NCI-H2081 treated with DMSO at 0.1 percent for 48 hours (cell line): ENCODE measurements around the gene SLF2.

Experiments used
- DNase-seq: peaks from one replicate; lab custom pipeline; 2025; lab: John Stamatoyannopoulos, UW

Gene SLF2

DNA sequence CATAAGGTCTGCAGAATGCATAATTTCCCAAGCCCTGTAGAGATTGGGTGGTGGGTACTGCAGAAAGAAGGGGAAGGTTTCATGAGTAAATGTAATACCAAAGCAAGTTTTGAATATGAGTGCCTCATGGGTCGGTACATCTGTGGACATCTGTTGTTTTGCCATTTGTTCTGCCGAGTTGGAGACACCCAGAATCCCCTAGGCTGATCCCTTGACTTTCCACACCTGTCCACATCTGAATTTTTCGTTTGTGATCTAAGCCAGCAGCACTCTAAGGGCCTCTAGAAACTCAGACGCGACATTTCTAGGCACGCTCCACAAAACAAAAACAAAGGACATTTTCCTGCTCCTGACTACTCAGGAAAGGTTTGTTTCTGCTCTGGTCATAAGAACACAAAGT is 11.7 kb upstream of the SLF2 start:
- no peak for DNase-seq

DNA sequence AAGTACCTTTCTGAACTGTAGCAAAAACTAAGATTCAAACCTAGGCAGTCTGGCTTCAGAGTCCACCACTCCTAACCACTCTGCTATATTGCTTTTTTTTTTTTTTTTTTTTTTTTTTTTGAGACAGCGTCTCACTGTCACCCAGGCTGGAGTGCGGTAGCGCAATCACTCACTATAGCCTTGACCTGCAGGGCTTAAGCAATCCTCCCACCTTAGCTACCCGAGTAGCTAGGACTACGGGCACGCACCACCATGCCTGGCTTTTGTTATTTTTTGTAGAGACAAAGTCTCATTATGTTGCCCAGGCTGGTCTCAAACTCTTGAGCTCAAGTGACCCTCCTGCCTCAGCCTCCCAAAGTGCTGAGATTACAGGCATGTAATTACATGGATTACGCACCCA is 10.1 kb upstream of the SLF2 start:
- no peak for DNase-seq

DNA sequence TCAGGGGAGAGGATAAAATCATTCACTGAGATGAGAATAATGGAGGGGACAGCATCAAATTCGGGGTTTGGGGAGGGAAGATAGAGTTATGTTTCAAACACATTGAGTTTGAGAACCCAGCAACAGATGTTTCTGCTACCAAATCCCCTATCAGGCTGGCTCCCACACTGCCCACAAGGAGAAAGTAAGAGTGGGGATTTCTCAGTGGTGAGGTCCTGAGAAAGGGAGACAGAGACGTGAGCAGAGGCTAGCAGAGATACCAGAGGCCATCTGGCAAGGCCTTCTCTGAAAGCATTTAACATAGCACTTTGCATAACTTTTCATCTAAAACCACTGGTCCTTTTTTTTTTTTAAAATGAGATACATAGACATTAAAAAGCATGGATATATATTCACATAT is 7.8 kb upstream of the SLF2 start:
- no peak for DNase-seq

GRCh38 chr10:100907175-100907574 is 5.6 kb upstream of the SLF2 start:
- DNase-seq: no peak

GRCh38 chr10:100907773-100908363 is 4.9 kb upstream of the SLF2 start:
- no peak for DNase-seq

DNA sequence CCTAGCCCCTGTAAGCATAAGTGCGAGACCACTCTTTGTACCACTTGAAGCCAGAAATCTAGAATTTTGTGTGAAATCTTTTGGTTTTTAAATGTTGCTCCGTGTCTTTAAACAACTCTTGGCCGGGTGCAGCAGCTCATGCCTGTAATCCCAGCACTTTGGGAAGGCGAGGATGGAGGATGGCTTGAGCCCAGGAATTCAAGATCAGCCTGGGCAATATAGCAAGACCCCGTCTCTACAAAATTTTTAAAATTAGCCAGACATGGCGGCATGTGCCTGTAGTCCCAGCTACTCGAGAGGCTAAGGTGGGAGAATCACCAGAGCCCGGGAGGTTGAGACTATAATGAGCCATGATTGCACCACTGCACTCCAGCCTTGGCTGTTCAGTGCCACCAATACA is 4.4 kb upstream of the SLF2 start:
- no peak for DNase-seq

GRCh38 chr10:100909501-100910263 is 3.1 kb upstream of the SLF2 start:
- DNase-seq: no peak

DNA sequence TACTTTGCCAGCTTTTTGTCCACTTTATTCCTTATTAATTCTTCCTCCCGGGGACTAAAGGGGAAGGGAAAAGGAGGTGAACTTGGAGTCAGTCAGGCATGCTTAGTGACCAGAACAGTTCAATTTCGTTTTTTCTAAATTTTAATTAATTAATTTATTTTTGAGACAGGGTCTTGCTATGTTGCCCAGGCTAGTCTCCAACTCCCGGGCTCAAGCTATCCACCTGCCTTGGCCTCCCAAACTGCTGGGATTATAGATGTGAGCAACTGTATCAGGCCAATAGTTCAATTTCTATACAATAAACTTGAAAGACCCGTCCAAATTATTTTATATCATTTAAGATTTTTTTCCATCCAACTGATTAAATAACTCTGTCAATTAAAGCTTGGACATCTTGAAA is 1.3 kb upstream of the SLF2 start:
- DNase-seq: no peak

GRCh38 chr10:100912013-100912604 is 654 bp upstream of the SLF2 start:
- DNase-seq: no peak

DNA sequence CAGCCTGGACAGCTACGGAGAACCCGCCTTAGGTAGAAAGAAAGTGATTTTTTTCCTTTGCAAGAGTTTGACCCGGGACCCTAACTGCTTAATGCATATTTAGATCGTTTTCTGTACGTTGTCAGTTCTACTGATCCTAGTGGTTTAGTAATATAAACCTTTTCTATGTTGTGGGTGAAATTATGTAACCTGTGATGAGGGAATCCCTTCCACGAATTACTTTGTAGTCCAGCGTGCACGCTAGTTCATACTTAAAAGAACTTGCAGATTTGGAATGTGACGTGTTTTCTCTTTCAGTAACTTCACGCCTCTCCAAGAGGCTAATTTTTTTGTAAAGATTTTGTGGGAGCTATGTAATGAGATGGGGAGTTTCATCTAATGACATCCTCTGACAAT is 705 bp downstream of the SLF2 start:
- no peak for DNase-seq

GRCh38 chr10:100917071-100917470 is 4.3 kb downstream of the SLF2 start:
- DNase-seq: no peak

DNA sequence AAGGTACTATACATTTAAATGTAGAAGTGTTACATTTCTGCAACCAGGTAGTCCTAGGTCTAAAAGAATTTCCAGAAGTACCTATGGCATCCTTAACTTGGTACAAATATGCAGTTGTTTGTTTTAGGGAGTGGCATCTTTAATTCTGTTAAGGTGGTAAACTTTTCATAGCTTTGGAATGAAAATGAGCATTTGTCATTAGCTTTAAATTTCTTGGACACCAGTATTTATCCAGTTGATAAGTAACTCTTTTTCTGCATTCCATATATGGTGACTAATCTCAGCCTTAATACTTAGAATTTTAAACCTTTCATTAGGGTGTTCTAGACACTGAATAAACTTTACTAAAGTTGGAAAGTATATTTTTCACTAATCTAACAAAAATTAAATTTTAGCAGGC is 10.8 kb downstream of the SLF2 start:
- DNase-seq: no peak

GRCh38 chr10:100927266-100927665 is 14.5 kb downstream of the SLF2 start:
- DNase-seq: no peak

DNA sequence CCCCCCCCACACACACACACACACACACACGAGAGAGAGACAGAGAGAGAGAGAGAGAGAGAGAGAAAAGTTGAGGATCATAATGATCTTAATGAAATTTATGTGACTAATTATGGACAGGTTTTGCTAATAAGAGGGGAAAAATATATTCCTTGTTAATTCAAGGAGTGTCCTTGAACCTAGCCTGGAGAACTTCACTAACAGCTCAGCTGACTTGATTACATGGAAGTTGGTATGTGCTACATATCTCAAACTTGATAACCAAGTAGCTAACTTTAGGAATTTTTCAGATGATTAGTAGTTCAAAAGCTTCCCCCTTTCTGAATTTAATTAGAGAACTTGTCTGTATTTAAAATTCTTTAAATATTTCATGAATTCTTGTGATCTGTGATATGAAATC is 15.3 kb downstream of the SLF2 start:
- no peak for DNase-seq

- DNase-seq: no peak
Measured at GRCh38 chr10:100930368-100930767, 17.6 kb downstream of the SLF2 start.

DNA sequence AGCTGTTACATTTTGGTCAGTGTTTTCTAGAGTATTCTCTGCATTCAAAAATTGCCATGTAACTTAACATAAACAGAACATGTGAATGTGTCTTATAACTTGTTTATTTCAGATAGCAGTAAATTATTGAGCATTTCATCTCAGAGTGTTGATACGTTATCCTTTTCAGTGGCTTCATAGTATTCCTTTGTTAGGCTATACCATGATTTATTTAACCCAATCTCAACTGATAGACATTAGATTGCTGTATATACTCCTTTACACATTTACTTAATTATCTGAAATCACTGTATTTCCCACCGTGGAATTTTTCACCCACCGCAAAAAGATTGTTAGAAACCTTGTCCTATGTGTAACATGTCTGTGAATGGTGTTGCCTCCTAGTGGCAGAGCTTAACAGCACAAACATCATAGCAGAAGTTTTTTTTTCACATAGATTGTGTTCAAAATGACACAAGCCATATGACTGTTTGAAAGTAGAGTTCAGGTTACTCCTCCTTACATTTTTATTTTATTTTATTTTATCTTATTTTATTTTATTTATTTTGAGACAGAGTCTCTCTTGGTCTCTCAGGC is 21.4 kb downstream of the SLF2 start:
- no peak for DNase-seq

DNA sequence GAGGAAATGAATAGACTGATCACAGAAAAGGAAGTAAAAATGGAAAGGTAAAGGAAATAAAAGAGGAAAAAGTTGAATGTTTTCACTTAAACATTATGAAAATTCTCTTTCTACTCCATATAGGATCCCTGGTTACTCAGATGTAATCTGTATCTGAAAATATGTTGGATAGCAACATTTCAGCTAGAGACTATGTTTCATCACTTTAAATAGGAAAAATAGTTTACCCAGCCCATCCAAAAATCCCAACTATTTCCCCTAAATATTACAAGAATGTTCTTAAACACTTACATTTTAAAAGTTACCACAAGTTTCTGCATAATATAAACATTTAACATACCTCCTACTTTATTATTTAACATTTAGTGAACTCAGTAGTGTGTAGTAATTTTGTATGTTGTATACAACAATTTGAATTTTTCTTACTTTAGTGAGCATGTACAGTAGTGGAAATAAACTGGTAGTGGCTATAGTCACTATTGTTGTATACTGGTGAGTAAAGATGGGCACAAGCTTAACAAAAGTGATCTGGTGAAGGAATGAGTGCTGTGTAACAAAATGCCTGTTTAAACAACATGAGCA is 27.1 kb downstream of the SLF2 start:
- DNase-seq: no peak

DNA sequence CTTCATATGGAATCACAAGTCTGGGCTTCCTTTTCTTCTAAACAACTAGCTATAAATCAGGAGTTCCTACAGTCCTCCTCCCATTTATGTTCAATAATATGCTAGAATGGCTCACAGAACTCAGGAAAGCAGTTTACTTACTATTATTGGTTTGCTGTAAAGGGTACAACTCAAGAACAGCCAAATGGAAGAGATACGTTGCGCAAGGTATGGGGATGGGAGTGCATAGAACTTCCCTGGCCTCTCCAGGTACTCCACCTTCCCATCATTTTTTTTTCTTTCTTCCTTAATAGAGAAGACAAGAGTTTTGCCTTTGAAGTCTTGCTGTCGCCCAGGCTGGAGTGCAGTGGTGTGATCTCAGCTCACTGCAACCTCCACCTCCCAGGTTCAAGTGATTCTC is 29.5 kb downstream of the SLF2 start:
- DNase-seq: no peak

- DNase-seq: no peak
Measured at GRCh38 chr10:100943508-100943907, 30.7 kb downstream of the SLF2 start.

GRCh38 chr10:100945754-100946153 is 33.0 kb downstream of the SLF2 start:
- no peak for DNase-seq

DNA sequence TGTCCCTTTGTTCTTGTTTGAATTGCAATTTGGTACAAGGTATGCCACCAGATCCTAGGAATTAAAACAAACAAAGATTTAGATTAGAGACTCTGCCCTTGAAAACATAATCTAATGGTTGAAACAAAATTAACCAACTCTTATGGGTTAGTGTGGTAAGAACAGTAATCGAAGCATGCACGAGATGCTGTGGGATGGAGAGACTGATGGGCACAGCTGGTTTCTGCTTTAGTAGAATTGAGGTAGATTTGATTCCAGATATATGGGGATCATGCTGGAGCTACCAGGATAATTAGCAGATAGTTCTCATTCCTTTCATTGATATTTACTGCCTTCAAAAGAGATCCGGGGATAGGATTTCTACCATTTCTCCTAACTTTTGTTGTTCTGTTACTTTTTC is 36.2 kb downstream of the SLF2 start:
- DNase-seq: no peak

DNA sequence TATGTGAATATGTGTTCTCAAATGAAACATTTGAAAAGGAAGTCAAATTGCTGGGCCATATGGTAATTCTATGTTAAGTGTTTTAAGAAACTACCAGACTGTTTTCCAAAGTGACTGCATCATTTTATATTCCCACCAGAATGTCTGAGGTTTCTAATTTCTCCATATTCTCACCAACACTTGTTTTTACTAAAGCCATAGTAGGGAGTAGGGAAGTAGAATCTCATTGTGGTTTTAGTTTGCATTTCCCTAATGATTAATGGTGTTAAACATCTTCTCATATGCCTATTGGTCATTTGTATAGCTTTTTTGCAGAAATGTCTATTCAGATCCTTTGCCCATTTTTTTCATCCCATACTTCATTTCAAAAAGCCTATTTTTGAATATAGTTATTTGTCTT is 47.5 kb downstream of the SLF2 start:
- no peak for DNase-seq
